Esophagus squamous epithelium (tissue), 5 donors: ENCODE measurements around the gene OR6V1. TPM values are rescaled to one million over a fixed set of nuclear protein-coding genes. Genes with fewer than 3 reads are reported as not detected.

Source experiments
- DNase-seq: peaks from one replicate; lab custom pipeline; 2025; lab: John Stamatoyannopoulos, UW
- H3K27ac ChIP-seq, 4 donors: fragments of 200-600 bp; sonication (generic); one replicate each; pipeline ENCODE4 v1.5.1; 2016 to 2019; ENCODE audit warnings: mild to moderate bottlenecking in 1 of 4
- H3K27me3 ChIP-seq, 4 donors: fragments of 200-600 bp; sonication (generic); 1 replicate in 3 of 4; 2 replicates in 1 of 4; pipeline versions ENCODE4 v1.5.1 to v1.6.0; 2017 to 2021; ENCODE audit warnings: antibody characterized with exemption in 1 of 4
- H3K36me3 ChIP-seq, 3 donors: fragments of 200-600 bp; sonication (generic); one replicate each; pipeline ENCODE4 v1.5.1; 2016 to 2019
- H3K4me1 ChIP-seq, 3 donors: fragments of 200-600 bp; sonication (generic); one replicate each; pipeline ENCODE4 v1.5.1; 2017 to 2019
- H3K4me3 ChIP-seq, 4 donors: fragments of 200-600 bp; sonication (generic); 1 replicate in 3 of 4; 2 replicates in 1 of 4; pipeline ENCODE4 v1.5.1; 2016 to 2019; ENCODE audit warnings: mild to moderate bottlenecking in 2 of 4, moderate library complexity in 1 of 4
- H3K9me3 ChIP-seq, 3 donors: fragments of 200-600 bp; sonication (generic); one replicate each; pipeline ENCODE4 v1.5.1; 2016 to 2019
- CTCF ChIP-seq, 6 experiments: fragments of 450-650 bp in 4 of 6; fragments of 200-600 bp in 2 of 6; sonication (generic) in 2 of 6; IDR thresholded peaks; one replicate each; pipeline ENCODE4 v1.5.1; 2016 to 2019; ENCODE audit warnings: antibody characterized with exemption in 6 of 6, mild to moderate bottlenecking in 4 of 6, moderate library complexity in 4 of 6
- POLR2A ChIP-seq, 4 donors: fragments of 450-650 bp; IDR thresholded peaks; one replicate each; pipeline ENCODE4 v1.6.1; 2017; ENCODE audit warnings: antibody characterized with exemption in 4 of 4, mild to moderate bottlenecking in 4 of 4, moderate library complexity in 3 of 4
- WGBS, 2 donors: methylation state at CpG; one replicate each; pipeline ENCODE4 v1.1.5; 2018; 5-methylcytosine and 5-hydroxymethylcytosine counted together
- intact Hi-C: fragments of 100-400 bp; cut with DNase I; formaldehyde crosslinking; loops from one replicate; pipeline ENCODE4 v1.15.0; 2022
- total RNA-seq, 4 donors: library from RNA; depleted of rRNA; stranded (reverse); fragments of >200 nt; gene quantifications; one replicate each; pipeline ENCODE4 v1.1.0, GENCODE V29; 2016
- donor health status: DM: yes; HTN: yes; CAD: no.

The OR6V1 gene
- total RNA-seq, 4 donors from 2014 or later: not detected

GRCh38 chr7:143025371-143025770 is 26.8 kb upstream of the OR6V1 start:
- no peak for TF ChIP-seq CTCF (IDR thresholded peaks at IDR 0.05)
- TF ChIP-seq POLR2A (IDR thresholded peaks at IDR 0.05): no peak
- 74 to 83% methylated on average over 2 of the region's 2 CpGs for WGBS, 2 donors

GRCh38 chr7:143027032-143027431 is 25.1 kb upstream of the OR6V1 start, which contains the start of gene OR9A2:
TSS of gene OR9A2 (minus strand) at chr7:143027132. CDS start at chr7:143027132, 0 bp downstream.
- 90% methylated on average over 1 of the region's 1 CpG for WGBS, 2 donors
- intact Hi-C loops: no loop called here
- no peaks in the 10 kb centered on the region for H3K36me3 ChIP-seq
- H3K4me1 ChIP-seq: no peaks in the 10 kb centered on the region
- no peak within 1 kb of the TSS for H3K27ac ChIP-seq
- no peak within 1 kb of the TSS for H3K4me3 ChIP-seq
- no peaks in the 10 kb centered on the region for H3K27me3 ChIP-seq
- no peak for DNase-seq
- TF ChIP-seq POLR2A (IDR thresholded peaks at IDR 0.05) (no peak), CTCF (IDR thresholded peaks at IDR 0.05) (no peak)
- no peaks in the 10 kb centered on the region for H3K9me3 ChIP-seq

More at GRCh38 chr7:143025371-143025770, 26.8 kb upstream of the OR6V1 start:
- H3K4me1 ChIP-seq: no peaks in the 10 kb centered on the region
- H3K27ac ChIP-seq: no peak overlapping the region
- no peaks in the 10 kb centered on the region for H3K27me3 ChIP-seq
- DNase-seq: no peak
- H3K9me3 ChIP-seq: no peaks in the 10 kb centered on the region
- H3K4me3 ChIP-seq: no peak overlapping the region
- no peaks in the 10 kb centered on the region for H3K36me3 ChIP-seq
- intact Hi-C loops: no loop called here

- no peaks in the 10 kb centered on the region for H3K27me3 ChIP-seq
- no peak for TF ChIP-seq CTCF (IDR thresholded peaks at IDR 0.05)
- no peak for TF ChIP-seq POLR2A (IDR thresholded peaks at IDR 0.05)
- no peaks in the 10 kb centered on the region for H3K36me3 ChIP-seq
- no peak overlapping the region for H3K27ac ChIP-seq
- no peaks in the 10 kb centered on the region for H3K9me3 ChIP-seq
- 84 to 90% methylated on average over 2 of the region's 2 CpGs for WGBS, 2 donors
- H3K4me1 ChIP-seq: no peaks in the 10 kb centered on the region
- no peak for DNase-seq
- intact Hi-C loops: no loop called here
- H3K4me3 ChIP-seq: no peak overlapping the region
These were observed 24.5 kb upstream of the OR6V1 start for GRCh38 chr7:143027683-143028082.

- DNase-seq: no peak
- WGBS, 2 donors: 87 to 94% methylated on average over 5 of the region's 5 CpGs
- no peaks in the 10 kb centered on the region for H3K4me1 ChIP-seq
- H3K27ac ChIP-seq: no peak overlapping the region
- intact Hi-C loops: no loop called here
- no peaks in the 10 kb centered on the region for H3K9me3 ChIP-seq
- no peak overlapping the region for H3K4me3 ChIP-seq
- H3K36me3 ChIP-seq: no peaks in the 10 kb centered on the region
- TF ChIP-seq POLR2A (IDR thresholded peaks at IDR 0.05) (no peak), CTCF (IDR thresholded peaks at IDR 0.05) (no peak)
- H3K27me3 ChIP-seq: no peaks in the 10 kb centered on the region
These were observed 13.5 kb upstream of the OR6V1 start for GRCh38 chr7:143038635-143039034.

- no peak for DNase-seq
- no peak overlapping the region for H3K4me3 ChIP-seq
- H3K27me3 ChIP-seq: no peaks in the 10 kb centered on the region
- intact Hi-C loops: no loop called here
- H3K4me1 ChIP-seq: no peaks in the 10 kb centered on the region
- H3K27ac ChIP-seq: no peak overlapping the region
- no peaks in the 10 kb centered on the region for H3K9me3 ChIP-seq
- H3K36me3 ChIP-seq: no peaks in the 10 kb centered on the region
- TF ChIP-seq POLR2A (IDR thresholded peaks at IDR 0.05): no peak
- TF ChIP-seq CTCF (IDR thresholded peaks at IDR 0.05): no peak
- 84 to 89% methylated on average over 3 of the region's 3 CpGs for WGBS, 2 donors
These were observed 11.9 kb upstream of the OR6V1 start for GRCh38 chr7:143040209-143040715.
